Measurements from ENCODE around the gene LSM3. TPM values are rescaled to one million over a fixed set of nuclear protein-coding genes. Genes with fewer than 3 reads are reported as not detected.

LSM3 gene
- total and polyA plus RNA-seq, 9 of the 15 experiments (the other 6 are each of a cell fraction or from before 2014, with no cell fraction given), result 33.8 to 203 (median 61.2) TPM

DNA sequence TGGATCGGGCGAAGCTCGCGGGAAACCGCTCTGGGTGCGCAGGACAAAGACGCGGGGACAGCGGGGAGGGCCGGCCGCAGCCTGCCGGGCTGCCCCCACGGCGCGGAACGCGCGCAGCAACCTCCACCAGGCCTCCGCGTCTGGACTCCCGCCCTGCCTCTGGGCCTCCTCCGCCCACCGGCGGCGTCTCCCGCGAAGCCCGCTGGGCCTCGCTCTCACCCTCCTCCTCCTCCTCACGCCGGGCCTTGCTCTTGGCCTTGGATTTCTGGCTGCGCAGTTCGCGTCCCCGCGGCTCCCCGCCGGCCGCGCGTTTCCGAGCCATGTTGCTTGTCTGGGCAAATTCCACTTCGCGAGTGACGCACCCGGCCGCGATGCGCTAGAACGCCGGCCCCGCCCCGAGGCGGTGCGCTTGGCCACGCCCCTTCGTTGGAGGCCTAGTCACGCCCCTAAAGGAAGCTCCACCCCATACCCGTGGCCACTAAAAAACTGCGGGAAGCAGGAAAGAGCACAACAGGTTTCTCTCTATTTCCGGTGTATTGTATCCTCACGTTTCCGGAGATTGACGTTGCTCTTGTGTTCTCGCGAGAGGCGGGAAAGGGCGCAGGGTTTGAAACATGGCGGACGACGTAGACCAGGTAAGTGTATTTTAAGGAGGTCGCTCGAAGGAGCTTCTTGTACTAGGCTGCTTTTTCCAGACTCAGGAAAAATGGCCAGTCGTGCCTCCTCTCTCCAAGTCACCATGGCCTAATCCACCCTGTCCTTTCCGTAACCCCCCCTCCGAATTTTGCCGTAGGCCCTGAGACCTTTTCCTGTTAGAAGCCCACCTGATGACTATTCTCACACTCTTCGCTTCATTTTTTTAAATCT, at the start of gene LSM3, which contains the start of gene XPC (continued):
- TF ChIP-seq, protein P1, sequence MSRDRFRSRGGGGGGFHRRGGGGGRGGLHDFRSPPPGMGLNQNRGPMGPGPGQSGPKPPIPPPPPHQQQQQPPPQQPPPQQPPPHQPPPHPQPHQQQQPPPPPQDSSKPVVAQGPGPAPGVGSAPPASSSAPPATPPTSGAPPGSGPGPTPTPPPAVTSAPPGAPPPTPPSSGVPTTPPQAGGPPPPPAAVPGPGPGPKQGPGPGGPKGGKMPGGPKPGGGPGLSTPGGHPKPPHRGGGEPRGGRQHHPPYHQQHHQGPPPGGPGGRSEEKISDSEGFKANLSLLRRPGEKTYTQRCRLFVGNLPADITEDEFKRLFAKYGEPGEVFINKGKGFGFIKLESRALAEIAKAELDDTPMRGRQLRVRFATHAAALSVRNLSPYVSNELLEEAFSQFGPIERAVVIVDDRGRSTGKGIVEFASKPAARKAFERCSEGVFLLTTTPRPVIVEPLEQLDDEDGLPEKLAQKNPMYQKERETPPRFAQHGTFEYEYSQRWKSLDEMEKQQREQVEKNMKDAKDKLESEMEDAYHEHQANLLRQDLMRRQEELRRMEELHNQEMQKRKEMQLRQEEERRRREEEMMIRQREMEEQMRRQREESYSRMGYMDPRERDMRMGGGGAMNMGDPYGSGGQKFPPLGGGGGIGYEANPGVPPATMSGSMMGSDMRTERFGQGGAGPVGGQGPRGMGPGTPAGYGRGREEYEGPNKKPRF (IDR thresholded peaks at IDR 0.05; ENCODE audit: low read depth, low read length), result no peak
- TF ChIP-seq CHD4 (IDR thresholded peaks at IDR 0.05; ENCODE audit: insufficient read depth, insufficient replicate concordance, low read depth, low read length, poor library complexity, severe bottlenecking) (no peak), MTF1 (CRISPR knock-in tag; IDR thresholded peaks at IDR 0.05; ENCODE audit: borderline replicate concordance) (no peak), RFX1 (IDR thresholded peaks at IDR 0.05) (no peak), SIX5 (IDR thresholded peaks at IDR 0.05; ENCODE audit: borderline replicate concordance in 1 of 2, insufficient read depth in 1 of 2, low read depth in 1 of 2, low read length in 2 of 2) (no peak), C11orf30 (IDR thresholded peaks at IDR 0.05; ENCODE audit: low read depth) (peak; percentile 97), RAD51 (IDR thresholded peaks at IDR 0.05; ENCODE audit: borderline replicate concordance, low read depth) (no peak; the same call in 1 of the 2 replicates), BCL6 (CRISPR knock-in tag; IDR thresholded peaks at IDR 0.05) (0 out of 2 replicates have a peak, but pooled peaks have one; percentile 49), ZNF561 (CRISPR knock-in tag; conservative IDR thresholded peaks at IDR 0.05) (no peak), EHMT2 (IDR thresholded peaks at IDR 0.05) (no peak), HNRNPLL (IDR thresholded peaks at IDR 0.05; ENCODE audit: low read depth, low read length, poor library complexity, severe bottlenecking) (peak; percentile 96), KHSRP (IDR thresholded peaks at IDR 0.05) (no peak), MCM2 (IDR thresholded peaks at IDR 0.05; ENCODE audit: low read depth) (no peak)
- TF ChIP-seq, protein P2, sequence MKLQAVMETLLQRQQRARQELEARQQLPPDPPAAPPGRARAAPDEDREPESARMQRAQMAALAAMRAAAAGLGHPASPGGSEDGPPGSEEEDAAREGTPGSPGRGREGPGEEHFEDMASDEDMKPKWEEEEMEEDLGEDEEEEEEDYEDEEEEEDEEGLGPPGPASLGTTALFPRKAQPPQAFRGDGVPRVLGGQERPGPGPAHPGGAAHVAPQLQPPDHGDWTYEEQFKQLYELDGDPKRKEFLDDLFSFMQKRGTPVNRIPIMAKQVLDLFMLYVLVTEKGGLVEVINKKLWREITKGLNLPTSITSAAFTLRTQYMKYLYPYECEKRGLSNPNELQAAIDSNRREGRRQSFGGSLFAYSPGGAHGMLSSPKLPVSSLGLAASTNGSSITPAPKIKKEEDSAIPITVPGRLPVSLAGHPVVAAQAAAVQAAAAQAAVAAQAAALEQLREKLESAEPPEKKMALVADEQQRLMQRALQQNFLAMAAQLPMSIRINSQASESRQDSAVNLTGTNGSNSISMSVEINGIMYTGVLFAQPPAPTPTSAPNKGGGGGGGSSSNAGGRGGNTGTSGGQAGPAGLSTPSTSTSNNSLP (IDR thresholded peaks at IDR 0.05; ENCODE audit: borderline replicate concordance, low read depth, low read length), result no peak
- TF ChIP-seq, protein P3, sequence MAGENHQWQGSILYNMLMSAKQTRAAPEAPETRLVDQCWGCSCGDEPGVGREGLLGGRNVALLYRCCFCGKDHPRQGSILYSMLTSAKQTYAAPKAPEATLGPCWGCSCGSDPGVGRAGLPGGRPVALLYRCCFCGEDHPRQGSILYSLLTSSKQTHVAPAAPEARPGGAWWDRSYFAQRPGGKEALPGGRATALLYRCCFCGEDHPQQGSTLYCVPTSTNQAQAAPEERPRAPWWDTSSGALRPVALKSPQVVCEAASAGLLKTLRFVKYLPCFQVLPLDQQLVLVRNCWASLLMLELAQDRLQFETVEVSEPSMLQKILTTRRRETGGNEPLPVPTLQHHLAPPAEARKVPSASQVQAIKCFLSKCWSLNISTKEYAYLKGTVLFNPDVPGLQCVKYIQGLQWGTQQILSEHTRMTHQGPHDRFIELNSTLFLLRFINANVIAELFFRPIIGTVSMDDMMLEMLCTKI (IDR thresholded peaks at IDR 0.05; ENCODE audit: partially characterized antibody), result no peak

Data from K562 (cell line).